ENCODE data around the gene PPIL1.

PPIL1 gene

GRCh38 chr6:36809156-36809555, 65.4 kb downstream of the PPIL1 start:
- Mint-ChIP-seq H3K27ac (peak overlapping the region; percentile 23), H3K4me1 (peaks cover 72% of the 10 kb centered on the region), H3K9me3 (no peaks in the 10 kb centered on the region), H3K36me3 (ENCODE audit: low read depth) (no peaks in the 10 kb centered on the region), H3K4me3 (no peak overlapping the region), H3K27me3 (ENCODE audit: low read depth, poor library complexity) (peaks cover 11% of the 10 kb centered on the region)
- no peak for DNase-seq
- TF ChIP-seq CTCF (IDR thresholded peaks at IDR 0.05): no peak

GRCh38 chr6:36808634-36809033, 66.0 kb downstream of the PPIL1 start:
- no peak for TF ChIP-seq CTCF (IDR thresholded peaks at IDR 0.05)
- Mint-ChIP-seq H3K36me3 (ENCODE audit: low read depth) (no peaks in the 10 kb centered on the region), H3K9me3 (no peaks in the 10 kb centered on the region), H3K4me1 (peaks cover 78% of the 10 kb centered on the region), H3K4me3 (no peak overlapping the region), H3K27me3 (ENCODE audit: low read depth, poor library complexity) (peaks cover 11% of the 10 kb centered on the region), H3K27ac (peak overlapping the region; percentile 1)
- no peak for DNase-seq

- H3K9me3 Mint-ChIP-seq: no peaks in the 10 kb centered on the region
- H3K4me1 Mint-ChIP-seq: peaks cover 84% of the 10 kb centered on the region
- peaks cover 7% of the 10 kb centered on the region for H3K27me3 Mint-ChIP-seq (ENCODE audit: low read depth, poor library complexity)
- no peak for DNase-seq
- no peak overlapping the region for H3K4me3 Mint-ChIP-seq
- TF ChIP-seq CTCF (IDR thresholded peaks at IDR 0.05): no peak
- no peak overlapping the region for H3K27ac Mint-ChIP-seq
- no peaks in the 10 kb centered on the region for H3K36me3 Mint-ChIP-seq (ENCODE audit: low read depth)
Measured at GRCh38 chr6:36807750-36808149, 66.9 kb downstream of the PPIL1 start.

- H3K9me3 Mint-ChIP-seq: no peaks in the 10 kb centered on the region
- no peak for DNase-seq
- no peak overlapping the region for H3K4me3 Mint-ChIP-seq
- no peak for TF ChIP-seq CTCF (IDR thresholded peaks at IDR 0.05)
- H3K27me3 Mint-ChIP-seq (ENCODE audit: low read depth, poor library complexity): peaks cover 7% of the 10 kb centered on the region
- H3K4me1 Mint-ChIP-seq: peaks cover 82% of the 10 kb centered on the region
- H3K27ac Mint-ChIP-seq: no peak overlapping the region
- no peaks in the 10 kb centered on the region for H3K36me3 Mint-ChIP-seq (ENCODE audit: low read depth)
Measured at GRCh38 chr6:36807143-36807542, 67.5 kb downstream of the PPIL1 start.

- DNase-seq: no peak
- H3K36me3 Mint-ChIP-seq (ENCODE audit: low read depth): no peaks in the 10 kb centered on the region
- no peak for TF ChIP-seq CTCF (IDR thresholded peaks at IDR 0.05)
- H3K4me3 Mint-ChIP-seq: no peak overlapping the region
- peaks cover 70% of the 10 kb centered on the region for H3K4me1 Mint-ChIP-seq
- H3K9me3 Mint-ChIP-seq: no peaks in the 10 kb centered on the region
- no peak overlapping the region for H3K27ac Mint-ChIP-seq
- peaks cover 7% of the 10 kb centered on the region for H3K27me3 Mint-ChIP-seq (ENCODE audit: low read depth, poor library complexity)
Measured at GRCh38 chr6:36805917-36806316, 68.7 kb downstream of the PPIL1 start.

GRCh38 chr6:36805096-36805797, 69.4 kb downstream of the PPIL1 start:
- Mint-ChIP-seq H3K4me1 (peaks cover 63% of the 10 kb centered on the region), H3K27me3 (ENCODE audit: low read depth, poor library complexity) (peaks cover 11% of the 10 kb centered on the region), H3K9me3 (no peaks in the 10 kb centered on the region)

More at GRCh38 chr6:36805096-36805797, 69.4 kb downstream of the PPIL1 start:
- Mint-ChIP-seq H3K36me3 (ENCODE audit: low read depth) (no peaks in the 10 kb centered on the region), H3K4me3 (no peak overlapping the region), H3K27ac (no peak overlapping the region)
- TF ChIP-seq CTCF (IDR thresholded peaks at IDR 0.05): no peak
- DNase-seq: no peak
